Measurements from ENCODE around the gene QPCT. TPM values are rescaled to one million over a fixed set of nuclear protein-coding genes. Genes with fewer than 3 reads are reported as not detected.

QPCT gene
- total and polyA plus RNA-seq, 2 experiments from 2014 or later: 0.81 to 2.0 TPM

DNA sequence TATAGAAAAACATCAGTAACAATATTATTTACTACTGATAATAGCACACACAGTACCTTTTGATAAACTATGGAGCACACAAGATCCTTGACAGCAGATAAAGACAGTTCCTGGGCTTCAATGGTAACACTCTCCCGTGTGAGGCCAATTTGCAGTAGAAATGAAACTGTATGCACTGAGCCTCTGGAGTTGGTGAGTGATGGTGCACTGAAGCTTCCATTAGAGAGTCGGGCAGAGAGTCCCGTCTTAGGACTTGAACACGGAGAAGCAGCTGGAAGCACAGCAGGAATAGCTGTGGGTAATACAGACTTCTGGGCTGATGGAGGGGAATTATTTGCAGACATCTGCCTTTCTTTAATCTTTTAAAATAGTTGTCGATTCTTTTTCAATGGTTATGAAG, 28.2 kb upstream of the QPCT start:
- TF ChIP-seq EZH2 (IDR thresholded peaks at IDR 0.05; ENCODE audit: borderline replicate concordance): no peak
- TF ChIP-seq, protein P1, sequence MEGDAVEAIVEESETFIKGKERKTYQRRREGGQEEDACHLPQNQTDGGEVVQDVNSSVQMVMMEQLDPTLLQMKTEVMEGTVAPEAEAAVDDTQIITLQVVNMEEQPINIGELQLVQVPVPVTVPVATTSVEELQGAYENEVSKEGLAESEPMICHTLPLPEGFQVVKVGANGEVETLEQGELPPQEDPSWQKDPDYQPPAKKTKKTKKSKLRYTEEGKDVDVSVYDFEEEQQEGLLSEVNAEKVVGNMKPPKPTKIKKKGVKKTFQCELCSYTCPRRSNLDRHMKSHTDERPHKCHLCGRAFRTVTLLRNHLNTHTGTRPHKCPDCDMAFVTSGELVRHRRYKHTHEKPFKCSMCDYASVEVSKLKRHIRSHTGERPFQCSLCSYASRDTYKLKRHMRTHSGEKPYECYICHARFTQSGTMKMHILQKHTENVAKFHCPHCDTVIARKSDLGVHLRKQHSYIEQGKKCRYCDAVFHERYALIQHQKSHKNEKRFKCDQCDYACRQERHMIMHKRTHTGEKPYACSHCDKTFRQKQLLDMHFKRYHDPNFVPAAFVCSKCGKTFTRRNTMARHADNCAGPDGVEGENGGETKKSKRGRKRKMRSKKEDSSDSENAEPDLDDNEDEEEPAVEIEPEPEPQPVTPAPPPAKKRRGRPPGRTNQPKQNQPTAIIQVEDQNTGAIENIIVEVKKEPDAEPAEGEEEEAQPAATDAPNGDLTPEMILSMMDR (IDR thresholded peaks at IDR 0.05; ENCODE audit: poor library complexity): no peak
- TF ChIP-seq EZH2phosphoT487 (IDR thresholded peaks at IDR 0.05; ENCODE audit: low read depth, severe bottlenecking, unreplicated experiment): no peak
- Histone ChIP-seq H3K79me2 (peaks cover 97% of the 10 kb centered on the region), H4K20me1 (ENCODE audit: insufficient read depth, poor library complexity, severe bottlenecking) (peaks cover 19% of the 10 kb centered on the region)

DNA sequence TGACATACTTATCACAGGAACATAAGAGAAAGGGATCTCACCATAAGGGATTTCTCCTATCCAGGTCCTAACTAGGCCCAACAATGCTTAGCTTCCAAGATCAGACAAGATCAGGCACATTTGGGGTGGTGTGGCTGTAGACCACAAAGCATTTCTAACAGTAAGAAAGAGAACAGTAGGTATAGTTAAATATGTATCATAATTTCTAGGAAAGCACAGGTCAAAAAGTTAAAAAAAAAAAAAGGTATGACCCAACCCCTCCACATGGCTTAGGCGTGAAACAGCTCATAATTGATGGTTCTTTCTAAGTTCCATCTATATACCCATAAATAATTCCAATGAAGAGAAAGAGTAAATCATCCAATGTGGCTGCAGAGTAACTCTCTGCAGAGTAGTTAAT, 26.7 kb upstream of the QPCT start:
- WGBS (ENCODE audit: low lambda C conversion rate, missing lambda C conversion rate): 88% methylated on average over 1 of the region's 1 CpG
- TF ChIP-seq, protein P1 (IDR thresholded peaks at IDR 0.05; ENCODE audit: poor library complexity): no peak
- TF ChIP-seq EZH2 (IDR thresholded peaks at IDR 0.05; ENCODE audit: borderline replicate concordance): no peak
- TF ChIP-seq EZH2phosphoT487 (IDR thresholded peaks at IDR 0.05; ENCODE audit: low read depth, severe bottlenecking, unreplicated experiment): no peak
- Histone ChIP-seq H3K79me2 (peaks cover 97% of the 10 kb centered on the region), H3K4me3 (no peak overlapping the region), H3K9me3 (ENCODE audit: low read depth) (no peaks in the 10 kb centered on the region), H2AFZ (no peak overlapping the region), H4K20me1 (ENCODE audit: insufficient read depth, poor library complexity, severe bottlenecking) (peaks cover 23% of the 10 kb centered on the region), H3K27ac (peak overlapping the region; percentile 27), H3K4me2 (peak overlapping the region; percentile 61), H3K4me1 (ENCODE audit: insufficient read depth) (peaks cover 14% of the 10 kb centered on the region), H3K9me2 (replicated peaks; ENCODE audit: insufficient read depth) (no peaks in the 10 kb centered on the region), H3K27me3 (no peaks in the 10 kb centered on the region), H3K36me3 (replicated peaks; ENCODE audit: insufficient read depth, low read depth) (no peaks in the 10 kb centered on the region)
- no peak for DNase-seq (ENCODE audit: low spot score)

More for the DNA sequence above, 28.2 kb upstream of the QPCT start:
- Histone ChIP-seq H3K9me2 (replicated peaks; ENCODE audit: insufficient read depth) (no peaks in the 10 kb centered on the region), H3K27me3 (no peaks in the 10 kb centered on the region), H3K4me1 (ENCODE audit: insufficient read depth) (peaks cover 17% of the 10 kb centered on the region), H3K36me3 (replicated peaks; ENCODE audit: insufficient read depth, low read depth) (no peaks in the 10 kb centered on the region), H3K9me3 (ENCODE audit: low read depth) (no peaks in the 10 kb centered on the region), H2AFZ (no peak overlapping the region), H3K27ac (peak overlapping the region; percentile 10), H3K4me3 (no peak overlapping the region), H3K4me2 (peak overlapping the region; percentile 13)
- WGBS (ENCODE audit: low lambda C conversion rate, missing lambda C conversion rate): 81% methylated on average over 5 of the region's 5 CpGs
- no peak for DNase-seq (ENCODE audit: low spot score)

DNA sequence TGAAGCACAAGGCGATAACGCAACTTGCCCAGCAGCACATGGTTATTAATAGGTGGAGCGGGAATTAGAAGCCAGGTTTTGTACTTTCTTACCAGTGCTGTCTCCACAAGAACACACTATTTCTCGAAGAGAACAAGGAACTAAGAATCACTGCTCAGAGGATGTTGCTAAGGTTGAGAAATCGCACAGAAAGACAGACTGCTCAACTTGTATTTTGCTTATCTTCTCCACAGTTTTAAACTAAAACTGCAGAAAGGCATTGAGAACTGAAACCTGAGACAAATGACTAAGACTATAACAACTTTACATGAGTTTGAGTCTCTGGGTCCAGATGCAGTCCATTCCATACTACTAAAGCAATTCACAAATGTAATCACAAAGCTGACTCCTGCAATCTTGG, 26.0 kb upstream of the QPCT start:
- Histone ChIP-seq H4K20me1 (ENCODE audit: insufficient read depth, poor library complexity, severe bottlenecking) (peaks cover 18% of the 10 kb centered on the region), H2AFZ (no peak overlapping the region), H3K4me3 (no peak overlapping the region), H3K9me2 (replicated peaks; ENCODE audit: insufficient read depth) (no peaks in the 10 kb centered on the region), H3K36me3 (replicated peaks; ENCODE audit: insufficient read depth, low read depth) (no peaks in the 10 kb centered on the region), H3K27ac (peak overlapping the region; percentile 27), H3K79me2 (peaks cover 97% of the 10 kb centered on the region), H3K27me3 (no peaks in the 10 kb centered on the region), H3K4me1 (ENCODE audit: insufficient read depth) (peaks cover 14% of the 10 kb centered on the region), H3K9me3 (ENCODE audit: low read depth) (no peaks in the 10 kb centered on the region), H3K4me2 (peak overlapping the region; percentile 61)
- TF ChIP-seq EZH2phosphoT487 (IDR thresholded peaks at IDR 0.05; ENCODE audit: low read depth, severe bottlenecking, unreplicated experiment) (no peak), EZH2 (IDR thresholded peaks at IDR 0.05; ENCODE audit: borderline replicate concordance) (no peak)
- TF ChIP-seq, protein P1 (IDR thresholded peaks at IDR 0.05; ENCODE audit: poor library complexity): no peak
- DNase-seq (ENCODE audit: low spot score): peak; percentile 31
- 57% methylated on average over 5 of the region's 5 CpGs for WGBS (ENCODE audit: low lambda C conversion rate, missing lambda C conversion rate)

Data from hepatocyte (in vitro differentiated cells).